Measurements from ENCODE around the gene OR6Y1.

OR6Y1 gene, protein sequence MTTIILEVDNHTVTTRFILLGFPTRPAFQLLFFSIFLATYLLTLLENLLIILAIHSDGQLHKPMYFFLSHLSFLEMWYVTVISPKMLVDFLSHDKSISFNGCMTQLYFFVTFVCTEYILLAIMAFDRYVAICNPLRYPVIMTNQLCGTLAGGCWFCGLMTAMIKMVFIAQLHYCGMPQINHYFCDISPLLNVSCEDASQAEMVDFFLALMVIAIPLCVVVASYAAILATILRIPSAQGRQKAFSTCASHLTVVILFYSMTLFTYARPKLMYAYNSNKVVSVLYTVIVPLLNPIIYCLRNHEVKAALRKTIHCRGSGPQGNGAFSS

DNA sequence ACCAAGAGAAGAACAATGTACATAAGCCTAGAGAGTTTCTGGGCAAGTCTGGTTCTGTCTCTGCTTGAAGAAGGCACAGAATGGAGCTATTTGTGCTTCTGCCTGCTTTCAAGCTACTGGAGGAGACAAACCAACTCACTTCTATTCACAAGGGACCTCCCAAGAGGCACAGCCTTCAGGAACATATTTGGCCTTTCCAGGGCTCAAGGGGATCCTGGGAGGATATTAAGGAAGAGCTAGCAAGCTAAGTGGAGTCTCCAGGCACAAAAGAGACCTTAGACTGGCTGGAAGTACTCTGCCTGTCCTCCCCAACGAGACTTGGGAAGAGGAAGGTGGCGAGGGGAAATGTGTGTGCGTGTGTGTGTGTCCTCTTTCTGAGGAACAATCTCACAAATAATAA lies at the start of gene OR6Y1:
Gene OR6Y1 (minus strand): TSS at position 54 of the 400 bp plus-strand sequence. CDS start 6,300 bp downstream, outside the sequence.
- DNase-seq = no peak

DNA sequence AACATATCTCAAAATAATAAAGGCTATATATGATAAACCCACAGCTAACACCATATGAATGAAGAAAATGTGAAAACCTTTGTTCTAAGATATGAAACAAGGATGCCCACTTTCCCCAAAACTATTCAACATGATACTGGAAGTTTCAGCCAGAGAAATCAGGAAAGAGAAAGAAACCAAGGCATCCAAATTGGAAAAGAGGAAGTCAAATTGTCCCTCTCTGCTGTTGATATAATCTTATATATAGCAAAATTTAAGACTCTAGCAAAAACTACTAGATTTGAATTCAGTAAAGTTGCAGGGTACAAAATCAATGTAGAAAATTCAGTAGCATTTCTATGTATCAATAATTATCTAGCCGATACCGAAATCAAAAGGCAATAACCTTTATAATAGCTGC lies 46.5 kb upstream of the OR6Y1 start:
- DNase-seq = no peak

DNA sequence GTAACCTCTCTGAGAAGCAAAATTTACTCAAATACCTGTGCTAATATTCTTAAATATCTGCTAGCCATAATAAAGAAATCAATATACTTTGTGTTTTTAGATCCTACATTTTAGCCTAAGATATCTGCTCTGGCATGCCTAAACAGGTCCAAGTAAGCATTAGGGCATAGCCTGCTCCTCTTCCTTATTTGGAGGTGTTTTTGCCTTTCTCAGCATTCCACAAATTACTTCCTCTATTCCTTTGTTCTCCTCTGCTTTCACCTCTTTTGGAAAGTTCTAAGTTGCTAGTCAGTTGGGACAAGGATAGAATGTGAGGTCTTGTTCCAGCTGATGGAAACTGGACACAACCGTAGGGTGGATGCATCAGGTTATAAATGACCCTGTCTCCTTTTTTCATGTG lies 32.7 kb upstream of the OR6Y1 start:
- no peak for DNase-seq

DNA sequence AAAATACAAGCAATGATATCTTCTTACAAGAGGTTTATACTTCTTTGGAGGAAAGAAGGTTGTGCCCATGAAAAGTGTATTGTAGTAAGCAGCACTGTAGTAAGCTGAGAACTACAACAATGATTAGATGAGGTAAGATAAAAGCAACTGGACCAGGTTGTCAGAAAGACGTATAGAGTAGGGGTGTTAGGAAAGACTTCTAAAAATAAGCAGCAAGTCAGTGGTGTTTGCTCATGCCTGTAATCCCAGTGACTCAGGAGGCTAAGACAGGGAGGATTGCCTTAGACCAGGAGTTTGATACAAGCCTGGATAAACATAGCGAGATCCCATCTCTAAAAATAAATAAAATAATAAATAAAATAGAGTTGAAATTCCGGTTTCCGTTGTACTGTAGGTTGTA lies 29.8 kb upstream of the OR6Y1 start:
- no peak for DNase-seq

DNA sequence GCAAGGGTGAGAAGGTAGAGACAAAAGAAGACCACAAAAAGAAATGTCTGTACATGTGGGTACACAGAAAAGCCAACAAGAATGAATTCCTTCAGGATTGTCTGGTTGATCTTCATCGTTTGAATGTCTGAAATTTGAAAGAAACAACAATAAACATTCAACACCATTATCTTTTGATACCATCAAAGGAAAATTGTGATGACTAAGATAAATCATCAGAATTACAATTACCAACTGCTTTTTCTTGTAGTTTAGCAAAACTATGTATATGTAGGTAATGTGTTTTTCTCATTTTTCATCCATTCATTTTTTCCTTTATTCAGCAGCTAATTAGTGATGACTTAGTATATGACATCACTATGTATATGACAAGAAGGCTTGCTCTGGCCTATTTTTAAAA lies 25.5 kb upstream of the OR6Y1 start, which contains the start of gene OR10X1:
Gene OR10X1 (minus strand): TSS at position 167 of the 400 bp plus-strand sequence. CDS start 0 bp downstream, at position 167.
- DNase-seq = no peak

DNA sequence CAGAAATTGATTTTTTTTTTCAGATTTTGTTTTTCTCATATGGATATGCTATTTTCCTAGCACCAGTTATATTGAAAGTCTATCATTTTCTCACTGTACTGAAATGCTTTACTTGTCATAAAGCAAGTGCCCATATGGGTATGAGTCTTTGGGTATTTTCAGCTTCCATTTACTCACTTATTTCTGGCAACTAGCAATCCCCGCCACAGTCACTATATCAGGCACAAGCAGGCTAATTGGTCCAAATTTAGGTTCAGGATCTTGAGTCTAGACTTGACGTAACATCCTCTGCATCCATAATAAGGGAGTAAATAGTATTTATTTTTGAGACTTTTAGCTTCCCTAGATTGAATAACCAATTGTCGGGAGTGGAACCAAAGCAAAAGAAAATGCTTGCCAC lies 23.4 kb upstream of the OR6Y1 start:
- DNase-seq = no peak

DNA sequence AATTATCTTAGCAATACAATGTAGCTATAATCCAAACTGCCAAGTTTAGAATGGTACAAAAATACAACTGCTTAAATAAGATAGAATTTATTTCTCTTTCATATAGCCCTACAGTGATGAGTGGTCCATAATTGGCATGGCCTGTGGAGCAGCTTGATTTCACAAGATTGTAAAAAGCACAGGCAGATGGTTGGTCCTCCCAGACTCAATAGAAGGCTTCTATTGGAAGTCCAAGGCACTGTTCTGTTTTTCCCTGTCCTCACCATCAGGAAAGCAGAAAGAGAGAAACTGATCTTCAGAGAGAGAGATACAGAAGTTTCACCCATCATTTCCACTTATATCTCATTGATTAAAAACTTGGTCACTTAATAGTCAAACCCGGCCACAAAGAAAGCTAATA lies 18.0 kb upstream of the OR6Y1 start:
- no peak for DNase-seq

DNA sequence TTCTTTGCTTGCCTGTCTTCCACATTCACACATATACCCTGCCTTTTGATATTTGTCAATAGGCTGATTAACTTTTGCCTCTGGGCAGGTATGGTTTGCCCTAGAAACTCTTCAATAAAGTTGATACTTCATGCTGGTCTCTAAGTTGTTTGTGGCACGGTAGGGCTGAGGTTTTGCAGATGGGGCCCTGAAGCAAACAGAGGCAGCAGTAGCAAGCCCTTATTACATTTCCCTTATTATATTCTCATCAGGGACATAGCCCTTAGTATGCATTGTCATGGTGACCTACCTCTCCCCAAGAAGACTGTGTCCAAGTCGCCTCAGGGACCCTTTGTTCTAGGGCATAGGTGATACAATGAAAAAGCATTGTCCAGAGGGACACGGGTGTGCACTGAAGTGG lies 16.3 kb upstream of the OR6Y1 start, which contains the start of gene OR6P1:
Gene OR6P1 (minus strand): TSS at position 101 of the 400 bp plus-strand sequence. CDS start 6,976 bp downstream, outside the sequence.
- no peak for DNase-seq

DNA sequence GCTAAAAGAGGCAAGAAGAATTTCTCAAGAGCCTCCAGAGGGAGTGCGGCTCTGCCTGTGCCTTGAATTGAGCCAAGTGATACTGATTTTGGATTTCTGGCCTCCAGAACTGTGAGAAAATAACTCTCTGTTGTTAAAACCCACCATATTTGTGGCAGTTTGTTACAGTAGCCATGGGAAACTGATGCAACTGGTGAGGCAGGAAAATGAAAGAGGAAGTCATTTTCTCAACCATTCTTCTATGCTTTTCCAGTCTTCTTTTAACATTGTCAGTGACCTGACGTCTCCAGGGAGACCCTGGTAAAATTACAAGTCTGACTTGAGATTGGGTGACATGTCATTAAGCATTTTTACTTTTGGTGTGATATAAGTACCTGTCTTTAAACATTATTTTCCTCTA lies 10.4 kb upstream of the OR6Y1 start:
- peak; percentile 60 for DNase-seq

DNA sequence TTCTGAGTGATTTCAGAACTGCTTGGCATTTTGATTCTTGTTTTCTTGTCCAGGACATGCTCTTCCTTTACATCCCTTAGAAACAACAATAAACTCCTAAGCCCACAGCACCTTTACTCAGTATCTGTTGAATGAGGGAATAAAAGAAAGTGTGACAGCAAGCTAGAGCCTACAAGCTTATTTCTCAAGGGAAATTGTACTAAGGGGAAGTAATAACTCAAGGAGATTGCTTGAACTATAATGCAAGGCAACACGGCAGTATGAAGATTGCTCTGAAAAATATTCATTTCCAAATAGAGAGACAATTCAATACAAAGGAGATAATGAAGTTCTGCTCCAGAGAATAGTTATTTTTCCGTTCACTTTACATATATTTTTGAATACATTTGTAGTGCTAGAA lies 9.6 kb upstream of the OR6Y1 start:
- DNase-seq = peak; percentile 35

DNA sequence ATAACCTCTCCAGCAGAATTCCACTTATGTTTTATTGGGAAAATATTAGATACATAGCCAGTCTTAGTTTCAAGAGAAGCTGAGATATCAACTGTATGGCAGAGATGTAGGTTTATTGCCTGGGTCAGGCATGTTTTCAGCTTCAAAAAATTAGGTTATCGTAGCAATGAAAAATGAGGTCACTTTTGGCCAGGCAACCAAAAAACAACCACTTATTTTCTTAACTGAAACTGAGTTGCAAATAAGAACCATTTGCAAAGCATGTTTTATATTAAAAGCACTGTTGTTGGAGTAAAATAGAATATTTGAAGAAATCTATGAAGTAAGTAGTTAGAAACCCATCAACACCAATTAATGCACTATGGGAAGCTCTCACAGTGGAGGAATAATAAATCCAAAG lies 5.5 kb upstream of the OR6Y1 start:
- DNase-seq = no peak

DNA sequence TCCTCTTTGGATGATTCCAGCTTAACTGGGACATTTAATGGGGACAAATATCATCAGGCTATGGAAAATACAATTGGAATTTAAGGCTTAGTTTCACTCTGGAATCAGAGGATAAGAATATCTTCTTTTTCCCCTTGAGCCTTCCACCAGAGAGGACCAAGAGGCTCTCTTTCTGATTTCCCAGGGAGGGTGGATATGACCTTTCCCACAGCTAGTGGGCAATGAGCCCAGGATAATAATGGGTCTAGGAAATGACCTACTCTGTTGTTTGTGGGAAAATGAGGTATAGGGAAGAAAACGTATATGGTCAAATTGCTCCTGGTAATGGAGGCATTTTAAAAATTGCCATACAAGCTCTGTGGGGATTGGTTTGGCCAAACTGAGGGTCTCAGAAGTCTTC lies 1.9 kb downstream of the OR6Y1 start:
- no peak for DNase-seq

DNA sequence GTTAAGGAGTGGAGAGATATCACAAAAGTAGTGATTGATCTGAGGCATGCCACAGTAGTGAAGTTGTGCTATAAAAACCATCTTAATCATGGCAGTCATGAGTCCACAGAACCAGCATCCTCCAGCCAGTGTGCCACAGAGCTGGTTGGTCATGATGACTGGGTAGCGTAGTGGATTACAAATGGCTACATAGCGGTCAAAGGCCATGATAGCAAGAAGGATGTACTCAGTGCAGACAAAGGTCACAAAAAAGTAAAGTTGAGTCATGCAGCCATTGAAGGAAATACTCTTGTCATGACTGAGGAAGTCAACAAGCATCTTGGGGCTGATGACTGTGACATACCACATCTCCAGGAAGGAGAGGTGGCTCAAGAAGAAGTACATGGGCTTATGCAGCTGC lies 6.7 kb downstream of the OR6Y1 start:
- DNase-seq = no peak

DNA sequence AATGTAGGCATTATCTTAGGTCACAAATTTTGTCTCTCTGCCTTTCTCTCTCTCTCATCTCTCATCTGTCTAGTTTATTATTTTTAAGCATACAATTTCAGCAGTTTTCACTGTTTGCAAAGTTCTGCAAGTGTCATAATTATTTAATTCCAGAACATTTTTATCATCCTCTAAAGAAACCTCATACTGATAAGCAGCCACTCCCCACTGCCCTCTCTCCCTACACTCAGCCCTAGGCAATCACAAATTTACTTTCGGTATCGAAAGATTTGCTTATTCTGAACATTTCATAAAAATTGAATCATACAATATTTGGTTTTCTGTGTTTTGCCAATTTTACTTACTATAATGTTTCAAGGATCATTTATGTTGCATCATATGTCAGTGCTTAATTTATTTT lies 16.6 kb downstream of the OR6Y1 start:
- DNase-seq = no peak

DNA sequence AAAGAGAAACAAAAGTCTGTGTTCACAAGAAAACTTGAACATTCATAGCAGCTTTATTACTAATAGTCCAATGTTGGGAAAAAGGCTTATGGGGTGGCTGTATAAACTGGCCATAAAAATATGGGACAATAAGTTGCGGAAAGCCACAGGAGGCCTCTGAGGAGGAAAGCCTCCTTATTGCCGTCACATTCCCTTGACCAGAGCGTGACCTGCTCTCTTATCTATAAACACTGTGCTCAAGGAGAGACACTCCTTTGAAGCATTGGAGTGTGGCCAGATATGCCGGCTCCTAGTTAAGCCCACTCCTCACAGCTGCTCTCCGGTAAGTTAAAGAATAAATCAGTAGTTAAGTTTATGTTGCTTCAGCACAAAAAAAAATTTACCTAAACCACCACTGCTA lies 19.7 kb downstream of the OR6Y1 start:
- DNase-seq = no peak

DNA sequence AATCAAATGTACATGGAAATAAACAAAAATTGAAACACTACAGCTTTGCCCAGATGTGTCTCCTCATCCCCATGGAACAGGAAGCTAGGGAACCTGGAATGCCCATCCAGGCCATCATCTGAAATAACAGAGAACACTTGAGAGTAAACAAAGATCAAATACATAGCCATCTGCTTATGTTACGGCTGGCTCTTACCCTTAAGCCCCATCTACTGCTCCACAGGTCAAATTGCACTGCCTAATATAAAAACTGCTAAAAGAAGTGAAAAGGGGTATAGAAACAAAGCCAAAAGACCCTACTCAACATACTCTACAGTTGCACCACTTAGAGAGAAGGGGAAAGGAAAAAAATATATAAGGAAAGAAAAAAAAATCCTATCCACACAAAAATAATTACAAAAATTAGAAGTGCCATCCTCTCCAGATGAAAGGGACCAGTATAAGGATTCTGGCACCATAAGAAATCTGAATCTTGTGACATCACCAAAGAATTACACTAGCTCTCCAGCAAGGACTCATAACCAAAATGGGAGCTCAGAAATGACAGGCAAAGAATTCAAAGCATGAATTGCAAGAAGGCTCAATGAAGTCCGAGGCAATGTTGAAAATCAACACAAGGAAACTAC lies 26.9 kb downstream of the OR6Y1 start:
- DNase-seq = peak; percentile 33

DNA sequence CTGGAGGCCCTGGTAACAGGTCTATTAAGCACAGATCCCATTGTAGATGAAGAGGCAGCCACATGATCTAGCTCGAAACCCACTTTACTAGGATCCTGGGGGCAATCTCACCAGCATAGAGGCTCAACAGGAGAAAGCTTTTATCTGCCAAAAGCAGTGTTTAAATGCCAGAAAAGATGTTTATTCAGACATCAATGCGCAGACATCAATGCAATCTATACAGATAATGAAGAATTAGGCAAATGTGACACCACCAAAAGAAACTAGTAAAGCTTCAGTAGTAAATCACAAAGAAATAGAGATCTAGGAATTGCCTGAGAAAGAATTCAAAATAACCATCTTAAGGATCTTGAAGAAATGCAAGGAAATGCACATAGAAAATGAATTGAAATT lies 32.5 kb downstream of the OR6Y1 start:
- no peak for DNase-seq

DNA sequence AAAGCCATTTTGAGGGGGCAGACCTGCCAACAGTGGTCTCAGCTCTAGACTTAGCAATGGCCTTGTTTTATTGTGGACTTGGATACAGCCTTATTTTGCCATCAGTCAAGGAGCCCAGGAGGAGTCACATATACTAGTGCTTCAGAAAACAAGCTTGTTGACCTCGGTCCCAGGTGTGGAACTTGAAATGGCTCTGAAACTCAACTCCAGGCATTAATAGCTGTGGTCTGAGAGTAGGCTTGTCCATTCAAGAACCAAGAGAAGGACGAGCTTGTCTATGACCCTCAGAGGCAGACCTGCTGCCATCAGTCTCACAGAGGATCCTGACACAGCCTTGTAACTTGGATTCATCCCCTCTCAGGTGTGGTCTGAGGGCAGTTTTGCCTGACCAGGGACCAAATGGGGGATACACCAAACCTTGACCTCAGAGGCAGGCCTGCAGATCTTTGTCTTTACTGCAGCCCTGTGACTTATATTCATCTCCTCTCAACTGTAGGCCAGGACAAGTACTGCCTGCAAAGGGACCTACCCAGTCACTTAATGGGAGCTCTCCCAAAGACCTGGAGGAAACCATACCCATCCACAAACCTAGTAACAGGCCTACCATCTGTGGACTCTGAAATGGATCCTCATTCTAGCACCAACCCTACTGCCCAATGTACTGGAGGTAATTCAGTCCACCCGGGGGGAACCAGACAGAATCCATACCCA lies 33.1 kb downstream of the OR6Y1 start:
- no peak for DNase-seq

DNA sequence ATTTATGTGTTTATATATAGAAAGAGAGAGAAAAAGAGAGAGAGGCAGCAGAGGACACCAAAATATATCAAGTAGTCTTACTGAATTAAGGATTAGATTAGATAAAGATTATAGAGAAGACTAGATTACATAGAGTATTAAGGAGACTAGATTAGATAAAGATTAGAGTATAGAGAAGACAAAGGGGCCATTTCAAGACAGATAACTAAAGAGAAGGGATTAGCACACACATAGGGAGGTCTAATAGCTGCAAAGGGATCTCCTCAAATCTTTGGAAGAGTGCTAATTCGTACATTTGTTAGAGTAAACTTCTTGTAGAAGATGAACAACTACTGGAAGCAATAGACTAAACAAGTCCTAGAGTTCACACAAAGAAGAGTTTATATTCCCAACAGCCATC lies 34.2 kb downstream of the OR6Y1 start:
- DNase-seq = no peak

DNA sequence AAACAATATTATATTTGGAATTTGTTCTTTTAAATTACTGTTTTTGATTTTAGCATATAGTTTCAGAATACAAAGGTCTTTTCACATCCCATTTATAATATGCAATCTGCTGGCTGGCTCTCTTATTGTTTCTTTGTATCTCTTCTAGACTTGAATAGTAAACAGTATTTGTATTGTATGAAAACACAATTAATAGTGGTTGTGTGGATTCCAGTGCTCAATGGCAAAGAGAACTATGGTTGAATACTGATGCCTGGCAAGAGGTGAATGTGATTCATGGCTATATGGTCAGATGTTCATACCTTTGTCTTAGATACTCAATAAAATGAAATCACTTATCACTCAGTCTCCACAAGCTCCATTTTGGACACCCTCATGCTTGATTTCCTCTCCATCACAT lies 37.2 kb downstream of the OR6Y1 start:
- DNase-seq = no peak

DNA sequence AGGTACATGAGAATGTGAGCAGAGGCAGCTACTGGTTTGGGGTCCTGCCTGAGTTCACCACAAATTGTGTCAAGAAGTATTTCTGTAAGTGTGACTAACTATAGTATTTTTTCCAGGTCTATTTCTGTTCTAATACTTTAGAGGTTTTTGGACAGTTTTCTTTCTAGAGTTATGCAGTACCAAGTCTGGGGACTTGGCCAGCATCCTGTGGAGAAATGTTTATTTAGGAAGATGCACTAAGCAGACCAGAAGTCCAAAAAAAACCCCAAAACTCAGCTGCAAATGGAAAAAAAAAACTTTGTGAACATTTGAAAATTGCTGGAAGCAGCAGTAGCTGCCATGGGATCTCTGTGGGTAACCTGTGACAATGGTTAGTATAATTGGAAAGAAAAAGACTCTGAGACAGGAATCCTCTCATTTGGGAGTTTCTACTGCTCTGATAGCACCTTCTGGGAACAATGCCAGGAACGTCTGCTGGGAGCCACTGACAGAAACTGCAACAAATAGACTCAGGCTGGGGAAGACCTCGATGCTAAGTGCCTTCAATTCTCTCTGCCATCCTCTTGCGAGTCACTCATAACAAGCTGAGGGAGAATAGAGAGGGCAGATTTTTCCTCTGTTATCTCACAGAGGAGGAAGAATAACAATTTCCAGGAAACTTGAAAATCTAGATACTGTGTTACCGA lies 44.6 kb downstream of the OR6Y1 start:
- DNase-seq = no peak

DNA sequence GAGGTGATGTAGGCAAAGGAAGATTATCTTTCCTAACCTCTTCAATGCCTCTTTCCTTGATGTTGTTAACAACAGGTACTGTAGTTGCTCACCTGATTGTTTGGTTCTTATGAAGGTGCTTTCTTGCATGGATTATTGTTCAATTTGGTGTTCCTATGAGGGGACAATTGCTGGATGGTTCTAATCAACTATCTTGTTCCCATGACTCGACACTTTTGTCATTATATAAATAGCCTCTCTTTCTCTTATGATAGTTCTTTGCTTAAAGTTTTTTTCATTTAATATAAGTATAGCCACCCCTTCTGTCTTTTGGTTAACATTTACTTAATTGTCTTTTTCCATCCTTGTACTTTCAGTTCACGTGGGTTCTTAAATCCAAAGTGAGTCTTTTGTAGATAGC lies 46.7 kb downstream of the OR6Y1 start:
- no peak for DNase-seq

DNA sequence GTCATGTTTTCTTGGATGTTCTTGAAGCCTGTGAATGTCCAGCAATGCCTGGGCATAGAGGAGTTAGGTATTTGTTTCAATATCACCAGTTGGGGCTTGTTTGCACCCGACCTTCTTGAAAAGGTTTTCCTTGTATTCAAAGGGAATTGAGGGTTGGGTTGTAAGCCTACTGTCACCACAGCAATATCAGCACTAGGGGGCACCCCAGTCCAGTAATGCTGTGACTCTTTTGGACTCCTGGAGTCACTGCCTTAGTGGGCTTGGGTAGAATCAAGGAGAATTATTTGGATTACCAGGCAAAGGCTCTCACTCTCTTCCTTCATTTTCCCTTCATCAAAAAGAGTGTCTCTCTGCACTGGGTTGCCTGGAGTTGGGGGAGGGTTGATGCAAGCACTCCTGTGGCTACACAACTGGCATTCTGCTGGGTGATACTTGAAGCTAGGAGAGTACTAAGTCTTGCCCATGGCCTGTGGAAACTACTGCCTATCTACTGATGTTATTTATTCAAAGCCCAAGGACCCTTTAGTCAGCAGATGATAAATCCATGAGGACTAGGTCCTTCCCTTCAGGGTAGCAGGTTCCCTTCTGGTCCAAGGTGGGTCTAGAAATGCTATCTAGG lies 47.7 kb downstream of the OR6Y1 start:
- peak; percentile 60 for DNase-seq

Measured in inflammatory macrophage treated with lipopolysaccharide for 4 hours (primary cell).